ENCODE data around the gene BMP6. TPM values are rescaled to one million over a fixed set of nuclear protein-coding genes. Genes with fewer than 3 reads are reported as not detected.

Gene BMP6
- polyA plus RNA-seq, 1 donor, result 1.1 TPM

- DNase-seq, result no peak
Measured at GRCh38 chr6:7747901-7748504, 22.1 kb downstream of the BMP6 start.

- DNase-seq, result no peak
Measured at GRCh38 chr6:7749478-7749877, 23.6 kb downstream of the BMP6 start.

GRCh38 chr6:7750197-7750596 is 24.3 kb downstream of the BMP6 start:
- DNase-seq, result no peak

- no peak for DNase-seq
Measured at GRCh38 chr6:7758456-7758855, 32.6 kb downstream of the BMP6 start.

GRCh38 chr6:7759320-7759719 is 33.4 kb downstream of the BMP6 start:
- no peak for DNase-seq

GRCh38 chr6:7761051-7761450 is 35.2 kb downstream of the BMP6 start:
- no peak for DNase-seq

GRCh38 chr6:7762760-7763159 is 36.9 kb downstream of the BMP6 start:
- no peak for DNase-seq

GRCh38 chr6:7763881-7764280 is 38.0 kb downstream of the BMP6 start:
- DNase-seq, result peak; percentile 42

- DNase-seq, result no peak
Measured at GRCh38 chr6:7765575-7766325, 39.9 kb downstream of the BMP6 start.

GRCh38 chr6:7769702-7770101 is 43.8 kb downstream of the BMP6 start:
- DNase-seq, result no peak

- no peak for DNase-seq
Measured at GRCh38 chr6:7770111-7770510, 44.2 kb downstream of the BMP6 start.

- no peak for DNase-seq
Measured at GRCh38 chr6:7770601-7771000, 44.7 kb downstream of the BMP6 start.

- no peak for DNase-seq
Measured at GRCh38 chr6:7773322-7773721, 47.4 kb downstream of the BMP6 start.

GRCh38 chr6:7773914-7774313 is 48.0 kb downstream of the BMP6 start:
- DNase-seq, result no peak

- no peak for DNase-seq
Measured at GRCh38 chr6:7776509-7776908, 50.6 kb downstream of the BMP6 start.

GRCh38 chr6:7777074-7777473 is 51.2 kb downstream of the BMP6 start:
- no peak for DNase-seq

- DNase-seq, result no peak
Measured at GRCh38 chr6:7781240-7781639, 55.3 kb downstream of the BMP6 start.

- no peak for DNase-seq
Measured at GRCh38 chr6:7784248-7784647, 58.3 kb downstream of the BMP6 start.

- no peak for DNase-seq
Measured at GRCh38 chr6:7784706-7785105, 58.8 kb downstream of the BMP6 start.

GRCh38 chr6:7785243-7786035 is 59.5 kb downstream of the BMP6 start:
- DNase-seq, result peak; percentile 60

- DNase-seq, result peak; percentile 79
Measured at GRCh38 chr6:7786214-7786661, 60.3 kb downstream of the BMP6 start.

- DNase-seq, result peak; percentile 85
Measured at GRCh38 chr6:7787137-7787608, 61.3 kb downstream of the BMP6 start.

- no peak for DNase-seq
Measured at GRCh38 chr6:7787731-7788130, 61.8 kb downstream of the BMP6 start.
